ENCODE results near the gene NCAM1. TPM values are rescaled to one million over a fixed set of nuclear protein-coding genes. Genes with fewer than 3 reads are reported as not detected.

NCAM1 gene
- total and polyA plus RNA-seq, 2 donors (not counting 3 experiments of a cell fraction or from before 2014, with no cell fraction given) = 0.03 TPM; not detected in 1

DNA sequence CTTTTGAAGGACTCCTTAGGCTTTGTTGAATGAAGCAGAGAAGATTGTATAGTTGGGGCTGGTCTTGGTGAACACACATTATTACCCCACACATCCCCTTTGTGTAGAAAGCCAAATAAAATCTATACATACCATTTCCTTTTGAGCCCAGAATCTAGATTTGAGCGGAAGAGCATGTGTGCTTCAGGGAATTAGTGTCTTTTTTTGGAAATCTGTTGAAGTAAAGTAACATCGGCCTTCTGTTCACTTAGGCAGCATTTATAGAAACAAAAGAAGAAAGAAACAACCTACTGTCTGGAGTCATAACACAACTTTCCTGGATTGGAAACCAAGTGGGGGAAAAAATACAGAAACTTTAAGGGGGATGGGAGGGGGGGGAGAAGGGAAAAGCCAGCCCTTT, 315.2 kb downstream of the NCAM1 start:
- dilution Hi-C loops (cut with MboI; ENCODE audit: extremely low pct_ligation_motif_present, low sequenced_read_pairs) (no loop called here), intact Hi-C loops (cut with micrococcal nuclease) (no loop called here)
- H2AFZ ChIP-seq (ENCODE audit: low read depth, low read length) = no peak overlapping the region
- FAIRE-seq (no peak), DNase-seq (ENCODE audit: low read depth, low spot score) (no peak)
- TF ChIP-seq EZH2 (IDR thresholded peaks at IDR 0.05; ENCODE audit: borderline replicate concordance, low read depth, low read length, severe bottlenecking) = no peak
- TF ChIP-seq POLR2A (IDR thresholded peaks at IDR 0.05; ENCODE audit: low read depth, low read length) = no peak
- TF ChIP-seq MYC (IDR thresholded peaks at IDR 0.05; ENCODE audit: low read depth, low read length) = no peak
- TF ChIP-seq, protein P1, sequence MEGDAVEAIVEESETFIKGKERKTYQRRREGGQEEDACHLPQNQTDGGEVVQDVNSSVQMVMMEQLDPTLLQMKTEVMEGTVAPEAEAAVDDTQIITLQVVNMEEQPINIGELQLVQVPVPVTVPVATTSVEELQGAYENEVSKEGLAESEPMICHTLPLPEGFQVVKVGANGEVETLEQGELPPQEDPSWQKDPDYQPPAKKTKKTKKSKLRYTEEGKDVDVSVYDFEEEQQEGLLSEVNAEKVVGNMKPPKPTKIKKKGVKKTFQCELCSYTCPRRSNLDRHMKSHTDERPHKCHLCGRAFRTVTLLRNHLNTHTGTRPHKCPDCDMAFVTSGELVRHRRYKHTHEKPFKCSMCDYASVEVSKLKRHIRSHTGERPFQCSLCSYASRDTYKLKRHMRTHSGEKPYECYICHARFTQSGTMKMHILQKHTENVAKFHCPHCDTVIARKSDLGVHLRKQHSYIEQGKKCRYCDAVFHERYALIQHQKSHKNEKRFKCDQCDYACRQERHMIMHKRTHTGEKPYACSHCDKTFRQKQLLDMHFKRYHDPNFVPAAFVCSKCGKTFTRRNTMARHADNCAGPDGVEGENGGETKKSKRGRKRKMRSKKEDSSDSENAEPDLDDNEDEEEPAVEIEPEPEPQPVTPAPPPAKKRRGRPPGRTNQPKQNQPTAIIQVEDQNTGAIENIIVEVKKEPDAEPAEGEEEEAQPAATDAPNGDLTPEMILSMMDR (IDR thresholded peaks at IDR 0.05; ENCODE audit: extremely low read depth in 1 of 2, insufficient read depth in 1 of 2, low read depth in 1 of 2, low read length in 2 of 2) = no peak
- TF ChIP-seq JUN (IDR thresholded peaks at IDR 0.05; ENCODE audit: borderline replicate concordance, insufficient read depth, insufficient read length, low read depth) = no peak
- TF ChIP-seq MAX (IDR thresholded peaks at IDR 0.05; ENCODE audit: insufficient read depth, insufficient read length) = no peak
- no peak for TF ChIP-seq FOS (IDR thresholded peaks at IDR 0.05; ENCODE audit: borderline replicate concordance, insufficient read depth, low read length)
- no peak for TF ChIP-seq GATA2 (IDR thresholded peaks at IDR 0.05; ENCODE audit: insufficient read depth, insufficient read length, low read depth, low read length)
- no peak for TF ChIP-seq POLR2AphosphoS5 (IDR thresholded peaks at IDR 0.05; ENCODE audit: insufficient read depth, low read depth, low read length)
- no TSS peak for BruUV-seq (replicated peaks)
- H4K20me1 ChIP-seq (replicated peaks; ENCODE audit: control insufficient read depth, extremely low read depth, insufficient read depth, low read length) = no peaks in the 10 kb centered on the region
- POLR2A ChIA-PET = no interaction called here
- H3K36me3 ChIP-seq (ENCODE audit: control insufficient read depth in 2 of 2, extremely low read depth in 1 of 2, insufficient read depth in 2 of 2, low read length in 2 of 2) = no peaks in the 10 kb centered on the region
- no peak overlapping the region for H3K4me2 ChIP-seq (ENCODE audit: insufficient read depth, low read length)
- CTCF ChIA-PET = interaction anchor here (2.1 kb wide), 1 partner anchor 13 kb away, joined by 5 read pairs; no protein-coding TSS in a partner anchor
- H3K9me1 ChIP-seq (replicated peaks; ENCODE audit: control insufficient read depth, extremely low read depth, insufficient read depth, low read length) = no peaks in the 10 kb centered on the region
- H3K79me2 ChIP-seq (ENCODE audit: control insufficient read depth, insufficient read depth, low read length) = no peaks in the 10 kb centered on the region
- no peaks in the 10 kb centered on the region for H3K27me3 ChIP-seq (ENCODE audit: control insufficient read depth in 2 of 2, insufficient read depth in 2 of 2, low read length in 2 of 2)
- no peak overlapping the region for H3K4me3 ChIP-seq (replicated peaks in 1 of 3; ENCODE audit: insufficient read depth in 1 of 3, low read depth in 1 of 3, low read length in 3 of 3)
- no peaks in the 10 kb centered on the region for H3K9me3 ChIP-seq (replicated peaks; ENCODE audit: control insufficient read depth, insufficient read depth, low read length)
- no peak overlapping the region for H3K27ac ChIP-seq (ENCODE audit: insufficient read depth, low read depth, low read length)
- H3K9ac ChIP-seq (replicated peaks; ENCODE audit: extremely low read depth, insufficient read depth, low read length) = no peak overlapping the region
- no peaks in the 10 kb centered on the region for H3K4me1 ChIP-seq (ENCODE audit: control insufficient read depth, extremely low read depth, insufficient read depth, low read length)

Data from endothelial cell of umbilical vein (primary cell).